HepG2 (cell line): ENCODE measurements around the gene ANKS3. TPM values are rescaled to one million over a fixed set of nuclear protein-coding genes. Genes with fewer than 3 reads are reported as not detected.

ENCODE experiments used
- ELK4 ChIP-seq: sonication (generic); formaldehyde crosslinking; IDR thresholded peaks from 2 replicates; pipeline ENCODE4 v1.9.0; 2021; ENCODE audit warnings: missing genetic modification reagents, borderline replicate concordance
- GZF1 ChIP-seq: sonication (generic); formaldehyde crosslinking; IDR thresholded peaks from 2 replicates; pipeline ENCODE4 v1.5.1; 2020; ENCODE audit warnings: mild to moderate bottlenecking, missing genetic modification reagents
- HOXA3 ChIP-seq: sonication (generic); formaldehyde crosslinking; IDR thresholded peaks from 2 replicates; pipeline ENCODE4 v1.5.0; 2020; ENCODE audit warnings: missing genetic modification reagents
- KLF13 ChIP-seq: sonication (generic); formaldehyde crosslinking; IDR thresholded peaks from 2 replicates; pipeline ENCODE4 v1.4.0; 2020; ENCODE audit warnings: mild to moderate bottlenecking, missing genetic modification reagents
- MTF2 ChIP-seq: sonication (generic); formaldehyde crosslinking; IDR thresholded peaks from 2 replicates; pipeline ENCODE4 v1.5.0; 2020; ENCODE audit warnings: missing genetic modification reagents, borderline replicate concordance
- NCOA2 ChIP-seq: sonication (generic); formaldehyde crosslinking; IDR thresholded peaks from 2 replicates; pipeline ENCODE4 v1.8.0; 2022; ENCODE audit warnings: inconsistent platforms
- NKX3-1 ChIP-seq: sonication (generic); formaldehyde crosslinking; IDR thresholded peaks from 2 replicates; pipeline ENCODE4 v1.5.0; 2020; ENCODE audit warnings: missing genetic modification reagents
- NR2F6 ChIP-seq, 2 experiments: IDR thresholded peaks; 2 replicates each; pipeline ENCODE4 v1.6.1; 2016; ENCODE audit warnings: antibody characterized with exemption in 1 of 2, mild to moderate bottlenecking in 1 of 2
- PCBP2 ChIP-seq: fragments of 200-400 bp; formaldehyde crosslinking; optimal IDR thresholded peaks from 2 replicates; pipeline ENCODE3; 2018; ENCODE audit warnings: low read length, low read depth; ENCODE audit not compliant: poor library complexity, severe bottlenecking
- POGK ChIP-seq: sonication (generic); formaldehyde crosslinking; conservative IDR thresholded peaks from 2 replicates; pipeline ENCODE4 v1.8.0; 2022; ENCODE audit warnings: mild to moderate bottlenecking, moderate library complexity, missing genetic modification reagents
- SMAD1 ChIP-seq: sonication (generic); formaldehyde crosslinking; IDR thresholded peaks from 2 replicates; pipeline ENCODE4 v1.4.0; 2020; ENCODE audit warnings: missing genetic modification reagents, low read depth, mild to moderate bottlenecking, borderline replicate concordance
- SPEN ChIP-seq: sonication (generic); formaldehyde crosslinking; IDR thresholded peaks from 2 replicates; pipeline ENCODE4 v1.5.1; 2020; ENCODE audit warnings: low read depth, mild to moderate bottlenecking, missing genetic modification reagents
- TARDBP ChIP-seq: sonication (generic); formaldehyde crosslinking; IDR thresholded peaks from 2 replicates; pipeline ENCODE4 v1.8.0; 2022; ENCODE audit warnings: mild to moderate bottlenecking, missing genetic modification reagents
- TFDP1 ChIP-seq: IDR thresholded peaks from 2 replicates; pipeline ENCODE4 v1.6.1; 2016; ENCODE audit warnings: missing compliant biosample characterization, missing genetic modification reagents, borderline replicate concordance
- TFE3 ChIP-seq: IDR thresholded peaks from 2 replicates; pipeline ENCODE4 v1.6.1; 2016
- THAP11 ChIP-seq: IDR thresholded peaks from 2 replicates; pipeline ENCODE4 v1.6.1; 2016; ENCODE audit warnings: missing biosample characterization, missing genetic modification reagents
- ZBTB21 ChIP-seq: sonication (generic); formaldehyde crosslinking; IDR thresholded peaks from 2 replicates; pipeline ENCODE4 v1.4.0; 2020; ENCODE audit warnings: missing genetic modification reagents
- ZFAT ChIP-seq: sonication (generic); formaldehyde crosslinking; conservative IDR thresholded peaks from 2 replicates; pipeline ENCODE4 v1.8.1; 2023; ENCODE audit warnings: missing genetic modification reagents, inconsistent platforms
- ZFP90 ChIP-seq: sonication (generic); formaldehyde crosslinking; IDR thresholded peaks from 2 replicates; pipeline ENCODE4 v1.8.0; 2022; ENCODE audit warnings: missing genetic modification reagents, mild to moderate bottlenecking, inconsistent platforms, borderline replicate concordance
- ZKSCAN8 ChIP-seq: IDR thresholded peaks from 2 replicates; pipeline ENCODE4 v1.6.1; 2016; ENCODE audit warnings: borderline replicate concordance, missing genetic modification reagents, missing compliant biosample characterization
- ZMAT3 ChIP-seq: sonication (generic); formaldehyde crosslinking; conservative IDR thresholded peaks from 2 replicates; pipeline ENCODE4 v1.7.0; 2021; ENCODE audit warnings: missing genetic modification reagents
- ZNF143 ChIP-seq: sonication (generic); formaldehyde crosslinking; IDR thresholded peaks from 2 replicates; pipeline ENCODE4 v1.4.0; 2020; ENCODE audit warnings: missing genetic modification reagents
- ZNF619 ChIP-seq: sonication (generic); formaldehyde crosslinking; IDR thresholded peaks from 2 replicates; pipeline ENCODE4 v1.4.0; 2020; ENCODE audit warnings: mild to moderate bottlenecking, missing genetic modification reagents
- polyA plus RNA-seq, 8 experiments: library from polyadenylated mRNA; depleted of rRNA in 3 of 8; stranded (reverse) in 7 of 8; unstranded in 1 of 8; fragments of >200 nt; fragmentation: Illumina TruSeq in 4 of 8; extraction: Trizol in 4 of 8; gene quantifications; 2 replicates each; pipeline versions ENCODE4 v1.2.1 to v1.2.3, GENCODE V29; 2011 to 2016; ENCODE audit warnings: low read depth in 4 of 8, missing spikeins in 1 of 8, mixed read lengths in 1 of 8; ENCODE audit not compliant: insufficient read depth in 1 of 8
- total RNA-seq, 5 experiments: library from RNA; depleted of rRNA; stranded (reverse); fragments of >200 nt; fragmentation: Illumina TruSeq; extraction: Trizol; gene quantifications; 2 replicates each; pipeline ENCODE4 v1.2.3, GENCODE V29; 2016; ENCODE audit warnings: low read depth in 1 of 5
- TF ChIP-seq, protein P1 (sequence below): sonication (generic); formaldehyde crosslinking; conservative IDR thresholded peaks from 2 replicates; pipeline ENCODE4 v1.4.0; 2020; ENCODE audit warnings: missing genetic modification reagents

Gene ANKS3
- total and polyA plus RNA-seq, 2 of the 13 experiments (the other 11 are each of a cell fraction or from before 2014, with no cell fraction given) = 11.4 to 15.9 TPM

GRCh38 chr16:4734063-4734729, at the start of gene ANKS3, which contains the start of gene DNAAF8 (continued):
- TF ChIP-seq ZNF143 (CRISPR knock-in tag) (peak; percentile 93), THAP11 (peak; percentile 96), PCBP2 (no peak), TFDP1 (CRISPR knock-in tag) (peak; percentile 76; the same call in 1 of the 2 replicates), ZFAT (CRISPR knock-in tag) (no peak), GZF1 (CRISPR knock-in tag) (peak; percentile 78; the same call in 1 of the 2 replicates), POGK (CRISPR knock-in tag) (peak; percentile 71; the same call in 1 of the 2 replicates), ZBTB21 (CRISPR knock-in tag) (no peak), SMAD1 (no peak), ZKSCAN8 (CRISPR knock-in tag) (no peak), ZNF619 (CRISPR knock-in tag) (no peak), NR2F6 (IDR thresholded peaks at IDR 0.05) (no peak), NR2F6 (CRISPR knock-in tag; IDR thresholded peaks at IDR 0.05) (no peak), TFE3 (0 out of 2 replicates have a peak, but pooled peaks have one; percentile 39), NKX3-1 (CRISPR knock-in tag) (peak; percentile 76), ZFP90 (peak; percentile 82; the same call in 1 of the 2 replicates), KLF13 (CRISPR knock-in tag) (no peak), MTF2 (no peak), SPEN (CRISPR knock-in tag) (peak; percentile 90), HOXA3 (CRISPR knock-in tag) (peak; percentile 91), TARDBP (CRISPR knock-in tag) (peak; percentile 79), ELK4 (CRISPR knock-in tag) (no peak), ZMAT3 (no peak), NCOA2 (CRISPR knock-in tag) (peak; percentile 21; the same call in 1 of the 2 replicates)
- TF ChIP-seq, protein P1, sequence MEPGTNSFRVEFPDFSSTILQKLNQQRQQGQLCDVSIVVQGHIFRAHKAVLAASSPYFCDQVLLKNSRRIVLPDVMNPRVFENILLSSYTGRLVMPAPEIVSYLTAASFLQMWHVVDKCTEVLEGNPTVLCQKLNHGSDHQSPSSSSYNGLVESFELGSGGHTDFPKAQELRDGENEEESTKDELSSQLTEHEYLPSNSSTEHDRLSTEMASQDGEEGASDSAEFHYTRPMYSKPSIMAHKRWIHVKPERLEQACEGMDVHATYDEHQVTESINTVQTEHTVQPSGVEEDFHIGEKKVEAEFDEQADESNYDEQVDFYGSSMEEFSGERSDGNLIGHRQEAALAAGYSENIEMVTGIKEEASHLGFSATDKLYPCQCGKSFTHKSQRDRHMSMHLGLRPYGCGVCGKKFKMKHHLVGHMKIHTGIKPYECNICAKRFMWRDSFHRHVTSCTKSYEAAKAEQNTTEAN = peak; percentile 77
